H1 (cell line): ENCODE measurements around the gene DES. TPM values are rescaled to one million over a fixed set of nuclear protein-coding genes. Genes with fewer than 3 reads are reported as not detected.

ENCODE experiments used
- CTCF ChIA-PET: fragments of 300-600 bp; sonication (Branson Sonifier 250); formaldehyde crosslinking; loops from one replicate; lab custom pipeline; 2021; ENCODE audit not compliant: partially characterized antibody; lab: Charles Lee
- POLR2A ChIA-PET: fragments of 300-600 bp; sonication (Branson Sonifier 250); formaldehyde crosslinking; loops from one replicate; lab custom pipeline; 2021; ENCODE audit warnings: inconsistent platforms; ENCODE audit not compliant: partially characterized antibody; lab: Charles Lee
- DNase-seq, 2 experiments: peaks; one replicate each; pipeline versions ENCODE4 v3.0.0 to v3.0.0-alpha.2; 2010 to 2022; ENCODE audit warnings: low spot score in 2 of 2, low read depth in 1 of 2, mixed read lengths in 1 of 2
- FAIRE-seq: peaks from 2 replicates; lab custom pipeline; 2011; peaks lifted over from hg19 to GRCh38; lab: Jason Lieb, UNC
- H2AFZ ChIP-seq: 2 replicates; pipeline ENCODE4 v1.8.1; 2012; ENCODE audit warnings: low read length, inconsistent platforms
- H2AK5ac ChIP-seq: 2 replicates; pipeline ENCODE4 v1.6.1; 2013; ENCODE audit warnings: low read depth, low read length
- H2BK120ac ChIP-seq: replicated peaks from 2 replicates; pipeline ENCODE3; 2013; ENCODE audit warnings: low read depth, low read length, inconsistent platforms
- H2BK12ac ChIP-seq: 2 replicates; pipeline ENCODE4 v1.6.1; 2013; ENCODE audit warnings: low read depth, low read length
- H2BK15ac ChIP-seq: 2 replicates; pipeline ENCODE4 v1.6.1; 2013; ENCODE audit warnings: low read length
- H2BK20ac ChIP-seq: 2 replicates; pipeline ENCODE4 v1.6.1; 2013; ENCODE audit warnings: low read length
- H2BK5ac ChIP-seq: 2 replicates; pipeline ENCODE4 v1.6.1; 2013; ENCODE audit warnings: low read depth, low read length
- H3K14ac ChIP-seq: 2 replicates; pipeline ENCODE4 v1.6.1; 2013; ENCODE audit warnings: inconsistent platforms; ENCODE audit not compliant: insufficient read length
- H3K18ac ChIP-seq: 2 replicates; pipeline ENCODE4 v1.6.1; 2013; ENCODE audit warnings: low read length; ENCODE audit errors: extremely low read depth
- H3K23ac ChIP-seq: 2 replicates; pipeline ENCODE4 v1.6.1; 2013; ENCODE audit warnings: inconsistent platforms; ENCODE audit not compliant: insufficient read length
- H3K23me2 ChIP-seq: 2 replicates; pipeline ENCODE4 v1.6.1; 2013; ENCODE audit warnings: low read depth, low read length
- H3K27ac ChIP-seq: 2 replicates; pipeline ENCODE4 v1.6.1; 2011; ENCODE audit warnings: low read depth, low read length, inconsistent platforms
- H3K27me3 ChIP-seq, 4 experiments: replicated peaks in 1 of 4; 1 replicate in 1 of 4; 2 replicates in 3 of 4; pipeline versions ENCODE4 v1.6.1 to v1.8.1; 2011 to 2013; ENCODE audit warnings: low read length in 3 of 4, mild to moderate bottlenecking in 3 of 4, inconsistent platforms in 2 of 4, mixed read lengths in 2 of 4, moderate library complexity in 1 of 4; ENCODE audit not compliant: control insufficient read depth in 3 of 4, insufficient read depth in 3 of 4; ENCODE audit errors: extremely low read depth in 1 of 4
- H3K36me3 ChIP-seq, 4 experiments: 2 replicates each; pipeline versions ENCODE4 v1.6.1 to v1.8.1; 2011 to 2013; ENCODE audit warnings: mild to moderate bottlenecking in 4 of 4, low read length in 3 of 4, moderate library complexity in 2 of 4, control low read depth in 1 of 4, inconsistent platforms in 1 of 4; ENCODE audit not compliant: insufficient read depth in 4 of 4, control insufficient read depth in 2 of 4
- H3K4ac ChIP-seq: replicated peaks from 2 replicates; pipeline ENCODE3; 2013; ENCODE audit warnings: low read length, low read depth, mixed read lengths, inconsistent platforms; ENCODE audit not compliant: insufficient read length
- H3K4me1 ChIP-seq, 4 experiments: replicated peaks in 1 of 4; 1 replicate in 1 of 4; 2 replicates in 3 of 4; pipeline versions ENCODE4 v1.6.1 to v1.8.1; 2011 to 2013; ENCODE audit warnings: low read length in 3 of 4, inconsistent platforms in 2 of 4, mixed read lengths in 1 of 4; ENCODE audit not compliant: insufficient read depth in 4 of 4, control insufficient read depth in 3 of 4
- H3K4me2 ChIP-seq, 2 experiments: 2 replicates each; pipeline versions ENCODE4 v1.6.1 to v1.8.1; 2011 to 2013; ENCODE audit warnings: low read depth in 2 of 2, low read length in 2 of 2, control low read depth in 1 of 2, inconsistent platforms in 1 of 2, mild to moderate bottlenecking in 1 of 2; ENCODE audit not compliant: insufficient read depth in 1 of 2
- H3K4me3 ChIP-seq, 4 experiments: fragments of 200-600, 300-600 bp in 1 of 4; sonication (generic), shearing (Covaris generic), sonication (Bioruptor Twin) in 1 of 4; 2 replicates each; pipeline versions ENCODE4 v1.5.1 to v1.8.1; 2011 to 2016; ENCODE audit warnings: low read length in 4 of 4, low read depth in 3 of 4, control low read depth in 2 of 4, inconsistent platforms in 2 of 4, mild to moderate bottlenecking in 2 of 4, mixed read lengths in 1 of 4, moderate library complexity in 1 of 4; ENCODE audit not compliant: insufficient read depth in 2 of 4; ENCODE audit errors: extremely low read depth in 1 of 4
- H3K56ac ChIP-seq: replicated peaks from 2 replicates; pipeline ENCODE3; 2013; ENCODE audit warnings: low read depth, mild to moderate bottlenecking, mixed read lengths, low read length, inconsistent platforms; ENCODE audit not compliant: insufficient read length
- H3K79me1 ChIP-seq: 2 replicates; pipeline ENCODE4 v1.6.1; 2013; ENCODE audit warnings: low read depth, low read length, control low read depth
- H3K79me2 ChIP-seq, 2 experiments: 2 replicates each; pipeline versions ENCODE4 v1.6.1 to v1.8.1; 2012 to 2013; ENCODE audit warnings: low read length in 2 of 2, mild to moderate bottlenecking in 2 of 2, inconsistent platforms in 1 of 2; ENCODE audit not compliant: insufficient read depth in 2 of 2, control insufficient read depth in 1 of 2
- H3K9ac ChIP-seq, 4 experiments: replicated peaks in 1 of 4; 1 replicate in 1 of 4; 2 replicates in 3 of 4; pipeline versions ENCODE4 v1.6.1 to v1.8.1; 2011 to 2013; ENCODE audit warnings: low read depth in 3 of 4, low read length in 3 of 4, control low read depth in 2 of 4, mild to moderate bottlenecking in 2 of 4, moderate library complexity in 2 of 4, inconsistent platforms in 1 of 4; ENCODE audit errors: extremely low read depth in 1 of 4
- H3K9me3 ChIP-seq, 2 experiments: 2 replicates each; pipeline versions ENCODE4 v1.6.1 to v1.8.1; 2012 to 2013; ENCODE audit warnings: mild to moderate bottlenecking in 2 of 2, moderate library complexity in 2 of 2, control low read depth in 1 of 2, inconsistent platforms in 1 of 2, low read depth in 1 of 2, low read length in 1 of 2, mixed read lengths in 1 of 2; ENCODE audit not compliant: insufficient read depth in 2 of 2
- H4K20me1 ChIP-seq, 2 experiments: replicated peaks in 1 of 2; 2 replicates each; pipeline versions ENCODE3 to v1.8.1; 2011 to 2013; ENCODE audit warnings: inconsistent platforms in 2 of 2, low read length in 2 of 2, mild to moderate bottlenecking in 1 of 2; ENCODE audit not compliant: insufficient read depth in 2 of 2, control insufficient read depth in 1 of 2
- H4K5ac ChIP-seq: 2 replicates; pipeline ENCODE4 v1.6.1; 2013; ENCODE audit warnings: low read length, low read depth, mixed read lengths, inconsistent platforms; ENCODE audit not compliant: insufficient read length
- H4K8ac ChIP-seq: 2 replicates; pipeline ENCODE4 v1.8.0; 2013; ENCODE audit warnings: mild to moderate bottlenecking, moderate library complexity, low read length, inconsistent platforms; ENCODE audit not compliant: insufficient read depth; ENCODE audit errors: extremely low read depth
- H4K91ac ChIP-seq: replicated peaks from 2 replicates; pipeline ENCODE3; 2013; ENCODE audit warnings: low read length, mixed read lengths, inconsistent platforms; ENCODE audit not compliant: insufficient read length
- CBX5 ChIP-seq: fragments of 300-800, 300-1000 bp; sonication (generic); IDR thresholded peaks from 2 replicates; pipeline ENCODE4 v1.7.1; 2016; ENCODE audit warnings: antibody characterized with exemption, low read length, low read depth
- CHD2 ChIP-seq: IDR thresholded peaks from 2 replicates; pipeline ENCODE4 v1.6.1; 2012; ENCODE audit warnings: low read length, improper control_type of control experiment
- EGR1 ChIP-seq: IDR thresholded peaks from 2 replicates; pipeline ENCODE4 v1.6.1; 2011; ENCODE audit warnings: low read depth, low read length, borderline replicate concordance
- NANOG ChIP-seq: IDR thresholded peaks from 2 replicates; pipeline ENCODE4 v1.6.1; 2011; ENCODE audit warnings: low read length, low read depth, mild to moderate bottlenecking, inconsistent platforms; ENCODE audit not compliant: insufficient read depth, poor library complexity, severe bottlenecking
- NRF1 ChIP-seq: IDR thresholded peaks from 2 replicates; pipeline ENCODE4 v1.6.1; 2011; ENCODE audit warnings: mild to moderate bottlenecking, low read depth, low read length, improper control_type of control experiment
- RBBP5 ChIP-seq: IDR thresholded peaks from 2 replicates; pipeline ENCODE4 v1.7.1; 2012; ENCODE audit warnings: low read depth, mild to moderate bottlenecking, inconsistent platforms, low read length, moderate library complexity, borderline replicate concordance
- SP1 ChIP-seq: IDR thresholded peaks from 2 replicates; pipeline ENCODE4 v1.6.1; 2011; ENCODE audit warnings: low read depth, low read length
- WGBS, 2 experiments: shearing (Covaris generic) in 1 of 2; methylation state at CpG; one replicate each; pipeline versions ENCODE4 v1.1.6 to v1.1.7; 2013 to 2015; ENCODE audit warnings: low lambda C conversion rate in 2 of 2, mixed read lengths in 2 of 2, inconsistent platforms in 1 of 2, low coverage in 1 of 2, missing lambda C conversion rate in 1 of 2; ENCODE audit not compliant: insufficient replicate concordance in 2 of 2, insufficient coverage in 1 of 2, insufficient read length in 1 of 2; ENCODE audit errors: extremely low coverage in 1 of 2, missing lambda C conversion rate in 1 of 2; 5-methylcytosine and 5-hydroxymethylcytosine counted together
- polyA plus RNA-seq, 7 experiments: library from polyadenylated mRNA; depleted of rRNA in 3 of 7; stranded (reverse) in 5 of 7; unstranded in 2 of 7; fragments of >200 nt in 5 of 7; fragments of 200-250 nt in 2 of 7; gene quantifications; 1 replicate in 5 of 7; 2 replicates in 1 of 7; 4 replicates in 1 of 7; pipeline versions ENCODE4 v1.2.1 to v1.2.3, GENCODE V29; 2011 to 2013; ENCODE audit warnings: missing spikeins in 2 of 7, mixed read lengths in 2 of 7
- total RNA-seq: library from RNA; stranded (reverse); fragmentation: NEBNext Ultra II Directional; extraction: Animal tissue kit (Norgen Biotek cat#: 25700); gene quantifications from 2 replicates; pipeline ENCODE4 v1.2.1, GENCODE V29; 2021

The DES gene
- total and polyA plus RNA-seq, 2 of the 8 experiments (the other 6 are each of a cell fraction or from before 2014, with no cell fraction given), result 1.8 to 4.3 TPM

DNA sequence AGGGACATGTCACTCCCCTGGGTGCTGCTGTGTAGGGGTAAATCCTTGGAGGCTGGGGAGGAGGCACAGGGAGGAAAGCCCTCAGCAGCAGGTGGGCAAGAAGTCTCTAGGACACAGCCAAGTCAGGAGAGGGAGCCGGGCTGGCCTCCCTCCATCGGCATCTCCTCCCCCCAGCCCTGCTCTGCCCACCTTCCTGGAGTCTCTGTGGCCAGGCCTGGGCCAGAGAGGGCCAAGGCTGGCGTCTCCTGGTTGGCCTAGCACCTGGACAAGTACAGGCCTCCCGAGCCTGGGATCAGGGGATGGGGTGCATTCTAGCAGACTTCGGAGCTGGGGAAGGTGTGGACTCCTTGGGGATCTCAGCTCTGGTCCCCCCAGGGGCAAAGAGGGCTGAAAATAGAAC, 18.3 kb downstream of the DES start:
- 75% methylated on average over 5 of the region's 5 CpGs; no CpG with 5 or more reads in 1 of the 2 experiments for WGBS, 2 experiments
- H4K5ac ChIP-seq, result no peak overlapping the region
- peaks cover 0 to 25% (median 16%) of the 10 kb centered on the region in 4 experiments; a peak in 6 of 7 replicates for H3K27me3 ChIP-seq
- H3K23me2 ChIP-seq, result peaks cover 9% of the 10 kb centered on the region; the same call in 1 of the 2 replicates
- CTCF ChIA-PET, result interaction anchor here (1.2 to 113.1 kb wide), 5 partner anchors 22 to 204 kb away, joined by 3 to 7248 read pairs (median 186); partner anchors contain the start of genes ASIC4, CHPF, DES and DNPEP
- H2BK12ac ChIP-seq, result no peak overlapping the region
- DNase-seq, result no peak
- H3K23ac ChIP-seq, result no peak overlapping the region
- H3K18ac ChIP-seq, result no peak overlapping the region
- no peak overlapping the region for H3K14ac ChIP-seq
- H2BK120ac ChIP-seq, result no peak overlapping the region
- no peak overlapping the region for H4K91ac ChIP-seq
- no peak overlapping the region for H2AK5ac ChIP-seq
- no peak overlapping the region for H2AFZ ChIP-seq
- H3K27ac ChIP-seq, result no peak overlapping the region
- no peak overlapping the region for H3K4me2 ChIP-seq
- no peaks in the 10 kb centered on the region for H4K20me1 ChIP-seq
- H2BK5ac ChIP-seq, result no peak overlapping the region
- no peak overlapping the region for H3K4ac ChIP-seq
- H3K79me2 ChIP-seq, result no peaks in the 10 kb centered on the region
- no peak overlapping the region; the same call in 1 of the 2 replicates for H4K8ac ChIP-seq
- H3K4me1 ChIP-seq, result peaks cover 0 to 17% (median 9%) of the 10 kb centered on the region in 4 experiments; a peak in 6 of 7 replicates
- H3K36me3 ChIP-seq, result no peaks in the 10 kb centered on the region
- FAIRE-seq, result no peak
- no peak overlapping the region for H3K4me3 ChIP-seq
- no peak overlapping the region for H2BK15ac ChIP-seq
- H2BK20ac ChIP-seq, result no peak overlapping the region
- no peaks in the 10 kb centered on the region for H3K9me3 ChIP-seq
- H3K56ac ChIP-seq, result no peak overlapping the region
- no peaks in the 10 kb centered on the region for H3K79me1 ChIP-seq
- POLR2A ChIA-PET, result interaction anchor here (1.2 to 5.3 kb wide), 6 partner anchors 8 to 70 kb away, joined by 3 to 30 read pairs (median 4); partner anchors contain the start of gene DES
- no peak overlapping the region for H3K9ac ChIP-seq
- TF ChIP-seq CHD2, result no peak
- TF ChIP-seq NRF1, result no peak
- TF ChIP-seq NANOG, result no peak
- no peak for TF ChIP-seq SP1
- no peak for TF ChIP-seq CBX5
- TF ChIP-seq EGR1, result no peak
- TF ChIP-seq RBBP5, result no peak
